Prostate gland (tissue), 2 donors: ENCODE results near the gene FBLN5.

Experiments used
- CTCF ChIP-seq, 4 experiments: fragments of 200-600 bp in 2 of 4; fragments of 450-650 bp in 2 of 4; sonication (generic) in 2 of 4; IDR thresholded peaks; 1 replicate in 3 of 4; 2 replicates in 1 of 4; pipeline ENCODE4 v1.5.1; 2016 to 2019; ENCODE audit warnings: antibody characterized with exemption in 4 of 4, mild to moderate bottlenecking in 2 of 4, moderate library complexity in 2 of 4
- POLR2A ChIP-seq: fragments of 450-650 bp; IDR thresholded peaks from one replicate; pipeline ENCODE4 v1.6.1; 2016; ENCODE audit warnings: antibody characterized with exemption, mild to moderate bottlenecking
- POLR2AphosphoS5 ChIP-seq: sonication (generic); formaldehyde crosslinking; IDR thresholded peaks from one replicate; pipeline ENCODE4 v1.6.1; 2017; ENCODE audit warnings: antibody characterized with exemption

DNA sequence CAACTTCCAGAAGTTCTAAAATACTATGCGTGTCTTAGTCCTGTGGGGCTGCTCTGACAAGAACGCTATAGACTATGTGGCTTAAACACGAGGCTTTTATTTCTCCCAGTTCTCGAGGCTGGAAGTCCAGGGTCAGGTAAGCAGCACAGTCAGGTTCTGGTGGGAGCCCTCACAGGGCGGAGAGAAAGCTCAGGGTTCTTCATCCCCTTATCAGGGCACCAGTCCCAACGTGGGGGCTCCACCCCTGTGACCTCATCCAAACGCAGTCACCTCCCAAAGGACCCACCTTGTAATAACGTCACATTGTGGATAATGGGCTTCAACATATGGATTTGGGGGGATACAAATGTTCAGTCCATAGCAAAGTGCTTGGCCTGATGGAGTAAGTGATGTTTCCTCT lies 43.0 kb downstream of the FBLN5 start:
- TF ChIP-seq CTCF (IDR thresholded peaks at IDR 0.05): no peak
- TF ChIP-seq POLR2A: no peak
- no peak for TF ChIP-seq POLR2AphosphoS5
